ENCODE data around the gene KIRREL3.

Gene KIRREL3

GRCh38 chr11:126978911-126979310, 21.7 kb downstream of the KIRREL3 start:
- H3K4me3 ChIP-seq (ENCODE audit: low read length), result no peak overlapping the region
- TF ChIP-seq CTCF (conservative IDR thresholded peaks at IDR 0.05; ENCODE audit: low read depth, low read length), result no peak
- DNase-seq (ENCODE audit: low read depth), result no peak

GRCh38 chr11:126978165-126978564, 22.4 kb downstream of the KIRREL3 start:
- H3K4me3 ChIP-seq (ENCODE audit: low read length), result no peak overlapping the region
- no peak for DNase-seq (ENCODE audit: low read depth)
- no peak for TF ChIP-seq CTCF (conservative IDR thresholded peaks at IDR 0.05; ENCODE audit: low read depth, low read length)

- TF ChIP-seq CTCF (conservative IDR thresholded peaks at IDR 0.05; ENCODE audit: low read depth, low read length), result no peak
- no peak for DNase-seq (ENCODE audit: low read depth)
- no peak overlapping the region for H3K4me3 ChIP-seq (ENCODE audit: low read length)
Measured at GRCh38 chr11:126973051-126973450, 27.5 kb downstream of the KIRREL3 start.

- no peak overlapping the region for H3K4me3 ChIP-seq (ENCODE audit: low read length)
- no peak for DNase-seq (ENCODE audit: low read depth)
- no peak for TF ChIP-seq CTCF (conservative IDR thresholded peaks at IDR 0.05; ENCODE audit: low read depth, low read length)
Measured at GRCh38 chr11:126971305-126971704, 29.3 kb downstream of the KIRREL3 start.

- no peak overlapping the region for H3K4me3 ChIP-seq (ENCODE audit: low read length)
- TF ChIP-seq CTCF (conservative IDR thresholded peaks at IDR 0.05; ENCODE audit: low read depth, low read length), result peak; percentile 64
- no peak for DNase-seq (ENCODE audit: low read depth)
Measured at GRCh38 chr11:126969865-126970479, 30.6 kb downstream of the KIRREL3 start.

GRCh38 chr11:126968915-126969314, 31.7 kb downstream of the KIRREL3 start:
- no peak for DNase-seq (ENCODE audit: low read depth)
- no peak overlapping the region for H3K4me3 ChIP-seq (ENCODE audit: low read length)
- TF ChIP-seq CTCF (conservative IDR thresholded peaks at IDR 0.05; ENCODE audit: low read depth, low read length), result no peak

GRCh38 chr11:126965331-126965730, 35.2 kb downstream of the KIRREL3 start:
- no peak overlapping the region for H3K4me3 ChIP-seq (ENCODE audit: low read length)
- DNase-seq (ENCODE audit: low read depth), result no peak
- no peak for TF ChIP-seq CTCF (conservative IDR thresholded peaks at IDR 0.05; ENCODE audit: low read depth, low read length)
